Esophagus squamous epithelium (tissue), 5 donors: ENCODE data around the gene SLC17A5. TPM values are rescaled to one million over a fixed set of nuclear protein-coding genes. Genes with fewer than 3 reads are reported as not detected.

Source experiments
- DNase-seq: peaks from one replicate; lab custom pipeline; 2025; lab: John Stamatoyannopoulos, UW
- H3K27ac ChIP-seq, 4 donors: fragments of 200-600 bp; sonication (generic); one replicate each; pipeline ENCODE4 v1.5.1; 2016 to 2019; ENCODE audit warnings: mild to moderate bottlenecking in 1 of 4
- H3K27me3 ChIP-seq, 4 donors: fragments of 200-600 bp; sonication (generic); 1 replicate in 3 of 4; 2 replicates in 1 of 4; pipeline versions ENCODE4 v1.5.1 to v1.6.0; 2017 to 2021; ENCODE audit warnings: antibody characterized with exemption in 1 of 4
- H3K36me3 ChIP-seq, 3 donors: fragments of 200-600 bp; sonication (generic); one replicate each; pipeline ENCODE4 v1.5.1; 2016 to 2019
- H3K4me1 ChIP-seq, 3 donors: fragments of 200-600 bp; sonication (generic); one replicate each; pipeline ENCODE4 v1.5.1; 2017 to 2019
- H3K4me3 ChIP-seq, 4 donors: fragments of 200-600 bp; sonication (generic); 1 replicate in 3 of 4; 2 replicates in 1 of 4; pipeline ENCODE4 v1.5.1; 2016 to 2019; ENCODE audit warnings: mild to moderate bottlenecking in 2 of 4, moderate library complexity in 1 of 4
- H3K9me3 ChIP-seq, 3 donors: fragments of 200-600 bp; sonication (generic); one replicate each; pipeline ENCODE4 v1.5.1; 2016 to 2019
- POLR2A ChIP-seq, 4 donors: fragments of 450-650 bp; IDR thresholded peaks; one replicate each; pipeline ENCODE4 v1.6.1; 2017; ENCODE audit warnings: antibody characterized with exemption in 4 of 4, mild to moderate bottlenecking in 4 of 4, moderate library complexity in 3 of 4
- WGBS, 2 donors: methylation state at CpG; one replicate each; pipeline ENCODE4 v1.1.5; 2018; 5-methylcytosine and 5-hydroxymethylcytosine counted together
- intact Hi-C: fragments of 100-400 bp; cut with DNase I; formaldehyde crosslinking; loops from one replicate; pipeline ENCODE4 v1.15.0; 2022
- total RNA-seq, 4 donors: library from RNA; depleted of rRNA; stranded (reverse); fragments of >200 nt; gene quantifications; one replicate each; pipeline ENCODE4 v1.1.0, GENCODE V29; 2016
- TF ChIP-seq, protein P1 (sequence below), 6 experiments: fragments of 450-650 bp in 4 of 6; fragments of 200-600 bp in 2 of 6; sonication (generic) in 2 of 6; IDR thresholded peaks; one replicate each; pipeline ENCODE4 v1.5.1; 2016 to 2019; ENCODE audit warnings: antibody characterized with exemption in 6 of 6, mild to moderate bottlenecking in 4 of 6, moderate library complexity in 4 of 6
- donor health status: DM: yes; HTN: yes; CAD: no.

SLC17A5 gene, protein sequence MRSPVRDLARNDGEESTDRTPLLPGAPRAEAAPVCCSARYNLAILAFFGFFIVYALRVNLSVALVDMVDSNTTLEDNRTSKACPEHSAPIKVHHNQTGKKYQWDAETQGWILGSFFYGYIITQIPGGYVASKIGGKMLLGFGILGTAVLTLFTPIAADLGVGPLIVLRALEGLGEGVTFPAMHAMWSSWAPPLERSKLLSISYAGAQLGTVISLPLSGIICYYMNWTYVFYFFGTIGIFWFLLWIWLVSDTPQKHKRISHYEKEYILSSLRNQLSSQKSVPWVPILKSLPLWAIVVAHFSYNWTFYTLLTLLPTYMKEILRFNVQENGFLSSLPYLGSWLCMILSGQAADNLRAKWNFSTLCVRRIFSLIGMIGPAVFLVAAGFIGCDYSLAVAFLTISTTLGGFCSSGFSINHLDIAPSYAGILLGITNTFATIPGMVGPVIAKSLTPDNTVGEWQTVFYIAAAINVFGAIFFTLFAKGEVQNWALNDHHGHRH
- 10 to 100 TPM in 2 of 4 donors, 1 to 10 TPM in 2; 6.7 to 13.7 (median 9.9) TPM for total RNA-seq

DNA sequence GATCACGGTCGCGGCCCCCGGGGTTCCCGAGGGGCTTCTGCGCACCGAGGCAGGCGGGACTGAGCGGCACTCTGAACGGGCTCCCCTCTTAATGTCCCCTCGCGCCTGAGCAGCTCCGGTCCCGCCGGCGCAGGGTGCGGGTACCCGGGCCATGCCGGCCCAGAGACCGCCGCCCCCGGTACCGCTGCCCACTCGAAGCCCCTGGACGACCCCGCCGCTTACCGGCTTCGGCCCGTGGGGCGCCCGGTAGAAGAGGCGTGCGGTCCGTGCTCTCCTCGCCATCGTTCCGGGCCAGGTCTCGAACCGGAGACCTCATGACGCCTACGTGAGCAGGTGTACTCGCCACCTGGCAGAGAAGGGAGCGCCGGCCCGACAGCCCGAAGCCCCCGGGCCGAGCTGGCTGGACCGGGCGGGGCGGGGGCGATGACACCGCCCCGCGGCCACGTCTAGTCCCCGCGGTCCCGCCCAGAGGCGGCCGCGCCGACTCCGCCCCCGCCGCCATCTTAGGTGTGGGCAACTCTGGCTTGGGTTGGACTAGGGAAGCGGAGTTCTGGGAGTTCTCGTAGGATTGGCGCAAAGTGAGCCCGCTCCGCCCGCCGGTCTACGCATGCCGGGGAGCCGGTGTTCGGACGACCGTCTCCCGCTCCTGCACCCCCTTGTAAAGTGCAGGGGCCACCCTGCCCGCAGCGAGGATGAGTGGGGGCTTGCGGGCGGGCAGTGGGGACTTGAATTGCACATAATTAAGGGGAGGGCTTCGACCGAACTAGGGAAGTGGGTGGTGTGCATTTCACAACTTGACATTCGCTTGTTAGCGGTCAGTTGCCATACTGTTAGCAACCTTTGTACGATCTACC, at the start of gene SLC17A5:
TSS of gene SLC17A5 (minus strand) at position 422 of the 854 bp plus-strand sequence. CDS start at position 316, 106 bp downstream.
- peaks cover 0 to 8% (median 0%) of the 10 kb centered on the region in 3 donors for H3K36me3 ChIP-seq
- TF ChIP-seq, protein P1, sequence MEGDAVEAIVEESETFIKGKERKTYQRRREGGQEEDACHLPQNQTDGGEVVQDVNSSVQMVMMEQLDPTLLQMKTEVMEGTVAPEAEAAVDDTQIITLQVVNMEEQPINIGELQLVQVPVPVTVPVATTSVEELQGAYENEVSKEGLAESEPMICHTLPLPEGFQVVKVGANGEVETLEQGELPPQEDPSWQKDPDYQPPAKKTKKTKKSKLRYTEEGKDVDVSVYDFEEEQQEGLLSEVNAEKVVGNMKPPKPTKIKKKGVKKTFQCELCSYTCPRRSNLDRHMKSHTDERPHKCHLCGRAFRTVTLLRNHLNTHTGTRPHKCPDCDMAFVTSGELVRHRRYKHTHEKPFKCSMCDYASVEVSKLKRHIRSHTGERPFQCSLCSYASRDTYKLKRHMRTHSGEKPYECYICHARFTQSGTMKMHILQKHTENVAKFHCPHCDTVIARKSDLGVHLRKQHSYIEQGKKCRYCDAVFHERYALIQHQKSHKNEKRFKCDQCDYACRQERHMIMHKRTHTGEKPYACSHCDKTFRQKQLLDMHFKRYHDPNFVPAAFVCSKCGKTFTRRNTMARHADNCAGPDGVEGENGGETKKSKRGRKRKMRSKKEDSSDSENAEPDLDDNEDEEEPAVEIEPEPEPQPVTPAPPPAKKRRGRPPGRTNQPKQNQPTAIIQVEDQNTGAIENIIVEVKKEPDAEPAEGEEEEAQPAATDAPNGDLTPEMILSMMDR (IDR thresholded peaks at IDR 0.05): no peak
- TF ChIP-seq POLR2A (IDR thresholded peaks at IDR 0.05): peak in 3 of 4 donors; percentile 35 to 75 (median 67)
- H3K4me1 ChIP-seq: peaks cover 0 to 27% (median 9%) of the 10 kb centered on the region in 3 donors
- no peaks in the 10 kb centered on the region for H3K27me3 ChIP-seq
- H3K9me3 ChIP-seq: no peaks in the 10 kb centered on the region
- DNase-seq: peak; percentile 66
- H3K4me3 ChIP-seq: peak within 1 kb of the TSS; percentile 69 to 100 (median 91)
- peak within 1 kb of the TSS; percentile 95 to 99 (median 96) for H3K27ac ChIP-seq
- intact Hi-C loops: no loop called here
- WGBS, 2 donors: 0 to 1% methylated on average over 8 to 10 of the region's 90 CpGs

DNA sequence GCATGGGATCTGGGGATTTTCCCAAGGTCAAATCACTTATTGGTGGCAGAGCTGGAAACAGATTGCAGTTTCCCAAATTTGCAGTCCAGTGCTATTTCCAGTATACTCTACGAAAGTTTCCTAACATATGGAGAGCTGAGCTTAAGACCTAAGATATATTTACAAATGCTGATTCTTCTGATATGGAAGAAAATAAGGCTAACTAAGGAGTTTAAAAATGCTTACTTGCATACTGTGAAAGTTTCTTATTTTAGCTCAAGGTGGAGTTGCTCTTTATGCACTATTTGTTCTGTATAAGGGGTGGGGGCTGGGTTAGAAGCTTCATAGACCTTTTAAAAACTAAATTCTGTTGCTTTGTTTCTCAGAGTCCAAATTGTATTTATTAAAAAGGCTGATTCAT, 49.7 kb upstream of the SLC17A5 start:
- Histone ChIP-seq H3K36me3 (peaks cover 0 to 7% (median 0%) of the 10 kb centered on the region in 3 donors), H3K27me3 (no peaks in the 10 kb centered on the region), H3K4me1 (peaks cover 10 to 62% (median 25%) of the 10 kb centered on the region in 3 donors), H3K9me3 (no peaks in the 10 kb centered on the region), H3K27ac (peak overlapping the region; percentile 78 to 85 (median 79)), H3K4me3 (no peak overlapping the region)
- DNase-seq: no peak
- intact Hi-C loops: no loop called here
- 76 to 86% methylated on average over 1 of the region's 1 CpG for WGBS, 2 donors
- TF ChIP-seq POLR2A (IDR thresholded peaks at IDR 0.05): no peak
- TF ChIP-seq, protein P1 (IDR thresholded peaks at IDR 0.05): no peak

DNA sequence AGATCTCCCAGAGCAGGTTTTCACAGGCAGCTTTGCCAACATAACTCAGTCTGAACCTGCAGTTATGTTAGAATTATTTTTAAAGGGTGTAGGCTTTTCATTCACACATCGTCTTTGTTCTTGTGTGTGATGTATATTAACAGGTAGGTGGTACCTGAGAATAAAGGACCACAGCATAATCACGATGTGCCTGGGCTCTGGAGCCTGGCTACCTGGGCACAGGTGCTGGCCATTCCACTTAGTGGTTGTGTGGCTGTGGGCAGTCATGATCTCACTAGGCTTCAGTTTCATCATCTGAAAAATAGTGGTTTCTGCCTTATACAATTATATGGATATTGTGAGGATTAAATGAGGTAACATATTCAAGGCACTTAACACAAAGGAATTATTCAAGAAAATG, 48.7 kb upstream of the SLC17A5 start:
- intact Hi-C loops: no loop called here
- no peaks in the 10 kb centered on the region for H3K9me3 ChIP-seq
- peaks cover 0 to 7% (median 0%) of the 10 kb centered on the region in 3 donors for H3K36me3 ChIP-seq
- peaks cover 10 to 69% (median 31%) of the 10 kb centered on the region in 3 donors for H3K4me1 ChIP-seq
- H3K27ac ChIP-seq: peak overlapping the region; percentile 78 to 85 (median 79)
- no peak overlapping the region for H3K4me3 ChIP-seq
- H3K27me3 ChIP-seq: no peaks in the 10 kb centered on the region
- 46 to 51% methylated on average over 2 of the region's 2 CpGs for WGBS, 2 donors
- DNase-seq: no peak
- TF ChIP-seq, protein P1 (IDR thresholded peaks at IDR 0.05): no peak
- TF ChIP-seq POLR2A (IDR thresholded peaks at IDR 0.05): no peak

DNA sequence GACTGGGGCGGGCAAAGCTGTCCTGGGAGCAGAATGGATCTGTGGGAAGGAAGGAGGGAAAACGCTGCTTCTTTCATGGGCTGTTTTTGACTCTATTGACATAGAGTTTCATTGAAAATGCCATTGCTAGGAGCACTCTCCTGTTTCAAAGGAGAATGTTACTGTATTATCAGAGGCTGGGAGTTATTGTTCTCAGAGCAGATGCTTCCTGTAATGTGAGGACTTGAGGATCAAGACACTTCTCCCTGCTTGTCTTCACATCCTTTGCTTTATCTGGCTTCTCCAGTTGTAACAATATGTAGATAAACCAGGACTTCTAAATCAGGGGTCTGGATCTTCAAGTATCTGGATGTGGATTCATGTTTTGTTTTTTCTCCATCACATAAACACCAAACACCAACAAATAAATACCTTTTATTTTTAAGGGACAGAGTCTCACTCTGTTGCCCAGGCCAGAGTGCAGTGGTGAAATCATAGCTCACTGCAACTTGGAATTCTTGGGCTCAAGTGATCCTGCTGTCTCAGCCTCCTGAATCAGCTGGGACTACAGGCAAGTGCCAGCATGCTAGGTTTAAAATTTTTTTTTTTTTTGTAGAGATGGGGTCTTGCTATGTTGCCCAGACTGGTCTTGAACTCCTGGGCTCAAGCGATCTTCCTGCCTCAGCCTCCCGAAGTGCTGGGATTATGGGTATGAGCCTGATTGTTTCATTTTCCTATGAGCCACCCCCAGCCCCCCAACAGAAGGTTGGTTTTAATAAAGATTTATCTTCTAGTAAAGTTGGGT, 46.1 kb upstream of the SLC17A5 start:
- 70 to 75% methylated on average over 4 of the region's 4 CpGs for WGBS, 2 donors
- Histone ChIP-seq H3K27ac (peak overlapping the region in 2 of 4 donors; percentile 2 to 5), H3K4me1 (peaks cover 10 to 80% (median 29%) of the 10 kb centered on the region in 3 donors), H3K4me3 (no peak overlapping the region), H3K9me3 (no peaks in the 10 kb centered on the region), H3K27me3 (no peaks in the 10 kb centered on the region), H3K36me3 (peaks cover 0 to 7% (median 0%) of the 10 kb centered on the region in 3 donors)
- TF ChIP-seq, protein P1 (IDR thresholded peaks at IDR 0.05): no peak
- no peak for TF ChIP-seq POLR2A (IDR thresholded peaks at IDR 0.05)
- intact Hi-C loops: no loop called here
- no peak for DNase-seq
